Measurements from ENCODE around the gene MYO7B. TPM values are rescaled to one million over a fixed set of nuclear protein-coding genes. Genes with fewer than 3 reads are reported as not detected.

MYO7B gene
- total RNA-seq, 1 donor from 2014 or later = 0.02 TPM

GRCh38 chr2:127619877-127620705 lies 84.6 kb downstream of the MYO7B start:
- TF ChIP-seq, protein P1, sequence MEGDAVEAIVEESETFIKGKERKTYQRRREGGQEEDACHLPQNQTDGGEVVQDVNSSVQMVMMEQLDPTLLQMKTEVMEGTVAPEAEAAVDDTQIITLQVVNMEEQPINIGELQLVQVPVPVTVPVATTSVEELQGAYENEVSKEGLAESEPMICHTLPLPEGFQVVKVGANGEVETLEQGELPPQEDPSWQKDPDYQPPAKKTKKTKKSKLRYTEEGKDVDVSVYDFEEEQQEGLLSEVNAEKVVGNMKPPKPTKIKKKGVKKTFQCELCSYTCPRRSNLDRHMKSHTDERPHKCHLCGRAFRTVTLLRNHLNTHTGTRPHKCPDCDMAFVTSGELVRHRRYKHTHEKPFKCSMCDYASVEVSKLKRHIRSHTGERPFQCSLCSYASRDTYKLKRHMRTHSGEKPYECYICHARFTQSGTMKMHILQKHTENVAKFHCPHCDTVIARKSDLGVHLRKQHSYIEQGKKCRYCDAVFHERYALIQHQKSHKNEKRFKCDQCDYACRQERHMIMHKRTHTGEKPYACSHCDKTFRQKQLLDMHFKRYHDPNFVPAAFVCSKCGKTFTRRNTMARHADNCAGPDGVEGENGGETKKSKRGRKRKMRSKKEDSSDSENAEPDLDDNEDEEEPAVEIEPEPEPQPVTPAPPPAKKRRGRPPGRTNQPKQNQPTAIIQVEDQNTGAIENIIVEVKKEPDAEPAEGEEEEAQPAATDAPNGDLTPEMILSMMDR (IDR thresholded peaks at IDR 0.05) = no peak
- Mint-ChIP-seq H3K4me3 (ENCODE audit: unreplicated experiment) (no peak overlapping the region), H3K9me3 (ENCODE audit: low read depth) (no peaks in the 10 kb centered on the region), H3K27me3 (ENCODE audit: low read depth) (no peaks in the 10 kb centered on the region), H3K36me3 (ENCODE audit: low read depth) (no peaks in the 10 kb centered on the region), H3K4me1 (ENCODE audit: low read depth) (peaks cover 8% of the 10 kb centered on the region), H3K27ac (ENCODE audit: unreplicated experiment) (no peak overlapping the region)
- DNase-seq (ENCODE audit: low spot score) = peak; percentile 57

- TF ChIP-seq, protein P1 (IDR thresholded peaks at IDR 0.05) = no peak
- peaks cover 8% of the 10 kb centered on the region for H3K4me1 Mint-ChIP-seq (ENCODE audit: low read depth)
- no peak for DNase-seq (ENCODE audit: low spot score)
- H3K9me3 Mint-ChIP-seq (ENCODE audit: low read depth) = no peaks in the 10 kb centered on the region
- H3K27ac Mint-ChIP-seq (ENCODE audit: unreplicated experiment) = no peak overlapping the region
- H3K36me3 Mint-ChIP-seq (ENCODE audit: low read depth) = no peaks in the 10 kb centered on the region
- no peaks in the 10 kb centered on the region for H3K27me3 Mint-ChIP-seq (ENCODE audit: low read depth)
- no peak overlapping the region for H3K4me3 Mint-ChIP-seq (ENCODE audit: unreplicated experiment)
Measured at GRCh38 chr2:127620866-127621265, 85.4 kb downstream of the MYO7B start.

GRCh38 chr2:127621981-127622431 lies 86.5 kb downstream of the MYO7B start:
- no peaks in the 10 kb centered on the region for H3K27me3 Mint-ChIP-seq (ENCODE audit: low read depth)
- DNase-seq (ENCODE audit: low spot score) = peak; percentile 90
- peaks cover 8% of the 10 kb centered on the region for H3K4me1 Mint-ChIP-seq (ENCODE audit: low read depth)
- H3K36me3 Mint-ChIP-seq (ENCODE audit: low read depth) = no peaks in the 10 kb centered on the region
- TF ChIP-seq, protein P1 (IDR thresholded peaks at IDR 0.05) = no peak
- H3K27ac Mint-ChIP-seq (ENCODE audit: unreplicated experiment) = peak overlapping the region; percentile 32
- H3K9me3 Mint-ChIP-seq (ENCODE audit: low read depth) = no peaks in the 10 kb centered on the region
- H3K4me3 Mint-ChIP-seq (ENCODE audit: unreplicated experiment) = no peak overlapping the region

GRCh38 chr2:127622561-127623387 lies 87.3 kb downstream of the MYO7B start:
- Mint-ChIP-seq H3K36me3 (ENCODE audit: low read depth) (no peaks in the 10 kb centered on the region), H3K27ac (ENCODE audit: unreplicated experiment) (no peak overlapping the region), H3K27me3 (ENCODE audit: low read depth) (no peaks in the 10 kb centered on the region), H3K4me1 (ENCODE audit: low read depth) (peaks cover 8% of the 10 kb centered on the region), H3K9me3 (ENCODE audit: low read depth) (no peaks in the 10 kb centered on the region), H3K4me3 (ENCODE audit: unreplicated experiment) (no peak overlapping the region)
- peak; percentile 73 for DNase-seq (ENCODE audit: low spot score)
- TF ChIP-seq, protein P1 (IDR thresholded peaks at IDR 0.05) = no peak

Measured in chondrocyte (in vitro differentiated cells).